Right lobe of liver (tissue), 6 donors: Measurements from ENCODE around the gene CEP70. TPM values are rescaled to one million over a fixed set of nuclear protein-coding genes. Genes with fewer than 3 reads are reported as not detected.

ENCODE experiments used
- ATAC-seq, 4 donors: fragments of 200-7000 bp; cut with Tn5 transposase; one replicate each; pipeline ENCODE4 v1.9.1; 2020; ENCODE audit warnings: mild to moderate bottlenecking in 4 of 4, moderate library complexity in 4 of 4
- DNase-seq, 3 donors: peaks; one replicate each; pipeline ENCODE4 v3.0.0-alpha.2; 2020
- H3K27ac ChIP-seq, 3 donors: fragments of 200-600 bp; one replicate each; pipeline ENCODE4 v1.8.0; 2022
- H3K27me3 ChIP-seq, 2 donors: fragments of 200-600 bp; one replicate each; pipeline ENCODE4 v1.8.0; 2022
- H3K36me3 ChIP-seq, 4 donors: fragments of 200-600 bp; sonication (generic) in 1 of 4; one replicate each; pipeline versions ENCODE4 v1.5.1 to v1.8.0; 2017 to 2022; ENCODE audit warnings: control low read depth in 1 of 4
- H3K4me1 ChIP-seq, 4 donors: fragments of 200-600 bp; sonication (generic) in 1 of 4; one replicate each; pipeline versions ENCODE4 v1.5.1 to v1.8.0; 2017 to 2022; ENCODE audit warnings: control low read depth in 1 of 4
- H3K4me3 ChIP-seq, 3 donors: fragments of 200-600 bp; one replicate each; pipeline ENCODE4 v1.8.0; 2022
- H3K9me3 ChIP-seq, 4 donors: fragments of 200-600 bp; sonication (generic) in 1 of 4; one replicate each; pipeline versions ENCODE4 v1.5.1 to v1.8.0; 2017 to 2022; ENCODE audit warnings: control low read depth in 1 of 4
- POLR2A ChIP-seq: fragments of 450-650 bp; IDR thresholded peaks from one replicate; pipeline ENCODE4 v1.6.1; 2017; ENCODE audit warnings: antibody characterized with exemption, mild to moderate bottlenecking
- WGBS: methylation state at CpG from one replicate; pipeline ENCODE4 v1.1.6; 2018; ENCODE audit warnings: low coverage, low lambda C conversion rate; ENCODE audit not compliant: insufficient coverage; ENCODE audit errors: missing lambda C conversion rate; 5-methylcytosine and 5-hydroxymethylcytosine counted together
- intact Hi-C, 2 donors: fragments of 100-400 bp; cut with DNase I; formaldehyde crosslinking; loops; one replicate each; pipeline versions ENCODE4 v1.11.2 to v1.14.1; 2022
- total RNA-seq, 6 experiments: library from RNA; depleted of rRNA in 2 of 6; stranded (reverse); fragments of >200 nt in 2 of 6; fragmentation: NEBNext Ultra II Directional in 3 of 6; extraction: Animal tissue kit (Norgen Biotek cat#: 25700) in 3 of 6; gene quantifications; one replicate each; pipeline versions ENCODE4 v1.1.0 to v1.2.4, GENCODE V29; 2016 to 2023
- TF ChIP-seq, protein P1 (sequence below), 4 donors: fragments of 200-600 bp in 3 of 4; fragments of 450-650 bp in 1 of 4; IDR thresholded peaks; one replicate each; pipeline versions ENCODE4 v1.5.1 to v1.8.0; 2016 to 2022; ENCODE audit warnings: antibody characterized with exemption in 4 of 4, mild to moderate bottlenecking in 2 of 4
- donor health status: DM: no; HTN: yes; CAD: no.
- donor health status: DM: no; HTN: no; CAD: no.
- donor health status: DM: no; HTN: no; CAD: no.
- donor health status: DM: no; HTN: yes; CAD: no.
- donor health status: DM: no; HTN: yes; CAD: no.

CEP70 gene
- total RNA-seq, 6 experiments from 2014 or later = 13.8 to 26.7 (median 21.4) TPM

DNA sequence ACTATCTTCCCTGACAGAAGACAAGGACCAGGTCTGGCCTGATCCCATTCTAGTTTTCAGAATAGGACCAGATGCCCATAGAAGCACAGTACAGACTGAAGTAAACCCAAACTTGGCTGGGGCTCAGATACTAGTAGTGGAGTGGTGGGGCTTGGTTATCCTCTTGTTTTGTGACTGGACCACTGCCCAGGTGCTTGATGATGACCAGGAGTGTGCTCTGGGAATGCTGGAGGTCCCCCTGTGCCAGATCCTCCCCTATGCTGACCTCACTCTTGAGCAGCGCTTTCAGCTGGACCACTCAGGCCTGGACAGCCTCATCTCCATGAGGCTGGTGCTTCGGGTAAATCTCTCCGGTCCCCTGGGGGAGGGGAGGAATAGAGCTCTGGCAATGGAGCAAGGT is 123.4 kb downstream of the CEP70 start:
- intact Hi-C loops = no loop called here
- WGBS = 93% methylated on average over 2 of the region's 3 CpGs
- DNase-seq = no peak
- no peaks in the 10 kb centered on the region for H3K27me3 ChIP-seq
- no peaks in the 10 kb centered on the region for H3K36me3 ChIP-seq
- ATAC-seq = peak in 1 of 4 donors; percentile 20
- H3K4me3 ChIP-seq = no peak overlapping the region
- TF ChIP-seq POLR2A = no peak
- TF ChIP-seq, protein P1, sequence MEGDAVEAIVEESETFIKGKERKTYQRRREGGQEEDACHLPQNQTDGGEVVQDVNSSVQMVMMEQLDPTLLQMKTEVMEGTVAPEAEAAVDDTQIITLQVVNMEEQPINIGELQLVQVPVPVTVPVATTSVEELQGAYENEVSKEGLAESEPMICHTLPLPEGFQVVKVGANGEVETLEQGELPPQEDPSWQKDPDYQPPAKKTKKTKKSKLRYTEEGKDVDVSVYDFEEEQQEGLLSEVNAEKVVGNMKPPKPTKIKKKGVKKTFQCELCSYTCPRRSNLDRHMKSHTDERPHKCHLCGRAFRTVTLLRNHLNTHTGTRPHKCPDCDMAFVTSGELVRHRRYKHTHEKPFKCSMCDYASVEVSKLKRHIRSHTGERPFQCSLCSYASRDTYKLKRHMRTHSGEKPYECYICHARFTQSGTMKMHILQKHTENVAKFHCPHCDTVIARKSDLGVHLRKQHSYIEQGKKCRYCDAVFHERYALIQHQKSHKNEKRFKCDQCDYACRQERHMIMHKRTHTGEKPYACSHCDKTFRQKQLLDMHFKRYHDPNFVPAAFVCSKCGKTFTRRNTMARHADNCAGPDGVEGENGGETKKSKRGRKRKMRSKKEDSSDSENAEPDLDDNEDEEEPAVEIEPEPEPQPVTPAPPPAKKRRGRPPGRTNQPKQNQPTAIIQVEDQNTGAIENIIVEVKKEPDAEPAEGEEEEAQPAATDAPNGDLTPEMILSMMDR (IDR thresholded peaks at IDR 0.05) = no peak
- H3K27ac ChIP-seq = no peak overlapping the region
- no peaks in the 10 kb centered on the region for H3K4me1 ChIP-seq
- H3K9me3 ChIP-seq = no peaks in the 10 kb centered on the region

DNA sequence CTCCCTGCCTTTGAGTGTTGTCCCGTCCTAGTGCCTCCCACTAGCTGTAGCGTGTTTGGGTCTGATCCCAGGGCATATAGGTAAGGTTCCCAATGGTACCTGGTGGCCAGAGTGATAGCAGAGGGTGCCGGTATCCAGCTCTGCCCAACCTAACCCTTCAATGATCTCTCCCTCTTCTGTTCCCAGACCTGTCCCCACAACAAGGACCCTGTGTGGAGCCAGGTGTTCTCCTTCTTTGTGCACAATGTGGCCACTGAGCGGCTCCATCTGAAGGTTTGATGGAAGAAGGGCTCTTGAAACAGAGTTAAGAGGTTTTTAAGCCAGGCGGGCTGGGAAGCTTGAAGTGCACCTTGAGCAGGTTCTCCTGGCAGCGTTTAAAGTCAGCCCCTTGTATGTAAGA is 124.2 kb downstream of the CEP70 start:
- no peak for DNase-seq
- ATAC-seq = no peak
- H3K27me3 ChIP-seq = no peaks in the 10 kb centered on the region
- H3K4me3 ChIP-seq = no peak overlapping the region
- H3K27ac ChIP-seq = no peak overlapping the region
- no peaks in the 10 kb centered on the region for H3K36me3 ChIP-seq
- WGBS = 92% methylated on average over 2 of the region's 6 CpGs
- TF ChIP-seq, protein P1 (IDR thresholded peaks at IDR 0.05) = no peak
- no peak for TF ChIP-seq POLR2A
- no peaks in the 10 kb centered on the region for H3K9me3 ChIP-seq
- intact Hi-C loops = no loop called here
- no peaks in the 10 kb centered on the region for H3K4me1 ChIP-seq

DNA sequence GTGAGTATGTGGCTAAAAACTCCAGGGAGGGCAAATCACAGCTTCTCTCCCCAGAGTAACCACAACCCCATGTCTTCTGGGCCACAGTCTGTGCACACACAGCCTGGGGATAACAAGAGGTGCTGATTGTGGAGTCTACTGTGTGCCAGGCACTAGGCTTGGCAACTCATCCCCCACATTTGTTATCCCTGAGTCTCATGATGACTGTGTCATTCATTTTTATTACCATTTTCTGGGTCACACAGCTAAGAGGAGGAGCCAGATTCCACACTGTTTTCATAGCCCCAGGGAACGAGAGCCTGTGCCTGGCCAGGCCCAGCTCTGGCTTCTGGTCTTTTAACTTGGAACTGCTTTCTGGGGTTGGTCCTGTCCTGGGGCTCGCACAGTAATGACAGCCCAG is 125.2 kb downstream of the CEP70 start:
- TF ChIP-seq, protein P1 (IDR thresholded peaks at IDR 0.05) = no peak
- TF ChIP-seq POLR2A = no peak
- H3K9me3 ChIP-seq = no peaks in the 10 kb centered on the region
- no peaks in the 10 kb centered on the region for H3K27me3 ChIP-seq
- intact Hi-C loops = no loop called here
- ATAC-seq (no peak), DNase-seq (no peak)
- WGBS = 100% methylated on average over 1 of the region's 2 CpGs
- no peak overlapping the region for H3K4me3 ChIP-seq
- no peaks in the 10 kb centered on the region for H3K36me3 ChIP-seq
- H3K4me1 ChIP-seq = no peaks in the 10 kb centered on the region
- no peak overlapping the region for H3K27ac ChIP-seq

DNA sequence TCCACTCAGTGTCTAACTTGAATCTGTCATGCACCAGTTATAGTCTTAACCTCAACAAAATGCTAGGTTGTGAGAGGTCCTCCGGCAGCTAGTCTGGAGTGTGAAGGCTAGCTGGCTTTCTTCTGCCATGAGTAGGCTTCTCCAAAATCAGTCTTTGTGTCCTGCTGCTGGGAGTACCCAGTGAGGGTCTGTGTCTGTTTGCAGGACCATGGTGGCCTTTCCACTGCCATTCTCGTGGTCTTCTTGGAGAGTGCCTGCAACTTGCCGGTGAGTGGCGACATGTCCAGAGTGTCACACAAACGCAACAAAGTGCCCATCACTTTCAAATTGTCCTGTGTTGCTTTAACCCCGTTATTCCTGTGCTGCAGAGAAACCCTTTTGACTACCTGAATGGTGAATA is 125.6 kb downstream of the CEP70 start:
- Histone ChIP-seq H3K4me3 (no peak overlapping the region), H3K27ac (no peak overlapping the region), H3K27me3 (no peaks in the 10 kb centered on the region), H3K9me3 (no peaks in the 10 kb centered on the region), H3K4me1 (no peaks in the 10 kb centered on the region), H3K36me3 (no peaks in the 10 kb centered on the region)
- intact Hi-C loops = no loop called here
- ATAC-seq (no peak), DNase-seq (no peak)
- TF ChIP-seq POLR2A = no peak
- TF ChIP-seq, protein P1 (IDR thresholded peaks at IDR 0.05) = no peak
- WGBS = 58% methylated on average over 3 of the region's 6 CpGs

DNA sequence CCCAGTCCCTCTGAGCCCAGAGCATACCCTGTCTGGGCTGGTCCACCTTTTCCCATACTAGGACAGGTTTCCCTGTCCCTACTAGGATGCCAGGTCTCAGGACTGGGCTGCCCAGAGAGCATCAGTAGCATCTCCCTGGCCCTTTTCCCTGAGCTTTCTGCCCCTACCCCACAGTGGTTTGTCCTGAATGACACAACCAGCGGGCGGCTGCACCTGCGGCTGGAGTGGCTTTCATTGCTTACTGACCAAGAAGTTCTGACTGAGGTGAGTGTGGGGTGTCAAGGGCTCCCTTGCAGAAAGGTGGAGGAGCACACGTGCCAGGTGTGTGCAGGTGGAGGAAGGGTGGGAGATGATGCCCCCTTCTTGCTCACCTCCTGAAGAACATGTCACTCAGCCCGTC is 126.1 kb downstream of the CEP70 start:
- ATAC-seq (no peak), DNase-seq (no peak)
- Histone ChIP-seq H3K27ac (no peak overlapping the region), H3K27me3 (no peaks in the 10 kb centered on the region), H3K36me3 (no peaks in the 10 kb centered on the region), H3K4me3 (no peak overlapping the region), H3K4me1 (no peaks in the 10 kb centered on the region), H3K9me3 (no peaks in the 10 kb centered on the region)
- intact Hi-C loops = no loop called here
- TF ChIP-seq, protein P1 (IDR thresholded peaks at IDR 0.05) = no peak
- 75% methylated on average over 4 of the region's 5 CpGs for WGBS
